Stimulated activated CD4-positive, alpha-beta T cell treated with anti-CD3 and anti-CD28 coated beads, Interleukin-2, amount 100 ng/mL, for 4 hours (primary cell): Measurements from ENCODE around the gene HS6ST3.
"Not testable (repeated sequence)": the region's sequence is repeated elsewhere in the genome, so short reads cannot be mapped to it uniquely, and the experiment has no call there.

Experiments used
- DNase-seq: peaks from one replicate; pipeline ENCODE4 v3.0.0-alpha.2; 2020; ENCODE audit warnings: low read depth

HS6ST3 gene

GRCh38 chr13:96743296-96744089 lies 653.6 kb downstream of the HS6ST3 start:
- DNase-seq: no peak

GRCh38 chr13:96744367-96745331 lies 654.7 kb downstream of the HS6ST3 start:
- DNase-seq: no peak

- DNase-seq: no peak
These were observed 657.0 kb downstream of the HS6ST3 start for GRCh38 chr13:96746886-96747285.

GRCh38 chr13:96749825-96750224 lies 659.9 kb downstream of the HS6ST3 start:
- no peak for DNase-seq

GRCh38 chr13:96751089-96751488 lies 661.2 kb downstream of the HS6ST3 start:
- no peak for DNase-seq

- no peak for DNase-seq
These were observed 673.0 kb downstream of the HS6ST3 start for GRCh38 chr13:96762876-96763275.

GRCh38 chr13:96766306-96766705 lies 676.4 kb downstream of the HS6ST3 start:
- no peak for DNase-seq

- no peak for DNase-seq
These were observed 678.6 kb downstream of the HS6ST3 start for GRCh38 chr13:96768524-96768923.

DNA sequence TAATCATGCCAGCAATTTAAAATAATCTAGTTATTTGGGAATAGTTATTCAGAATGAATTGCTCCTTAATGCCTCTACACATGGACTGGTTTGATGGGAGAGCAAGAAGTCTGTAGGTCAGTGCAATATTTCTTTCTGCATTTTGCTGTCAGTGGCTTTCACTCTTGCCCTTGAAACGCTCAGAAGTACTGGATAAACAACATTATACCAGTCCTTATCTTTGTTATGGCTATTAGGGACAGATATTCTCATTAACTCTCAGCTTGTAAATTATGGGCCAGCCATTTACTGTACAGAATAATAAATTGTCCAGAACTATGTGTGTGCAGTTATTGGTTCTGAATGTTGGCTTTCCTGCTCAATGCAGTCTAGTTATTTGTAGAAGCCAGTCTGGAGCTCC lies 680.0 kb downstream of the HS6ST3 start:
- DNase-seq: no peak

GRCh38 chr13:96771486-96772367 lies 681.8 kb downstream of the HS6ST3 start:
- no peak for DNase-seq

GRCh38 chr13:96772426-96772825 lies 682.5 kb downstream of the HS6ST3 start:
- DNase-seq: no peak

GRCh38 chr13:96778302-96778701 lies 688.4 kb downstream of the HS6ST3 start:
- not testable (repeated sequence) for DNase-seq

- DNase-seq: no peak
These were observed 689.8 kb downstream of the HS6ST3 start for GRCh38 chr13:96779691-96780090.

GRCh38 chr13:96780105-96780504 lies 690.2 kb downstream of the HS6ST3 start:
- no peak for DNase-seq

DNA sequence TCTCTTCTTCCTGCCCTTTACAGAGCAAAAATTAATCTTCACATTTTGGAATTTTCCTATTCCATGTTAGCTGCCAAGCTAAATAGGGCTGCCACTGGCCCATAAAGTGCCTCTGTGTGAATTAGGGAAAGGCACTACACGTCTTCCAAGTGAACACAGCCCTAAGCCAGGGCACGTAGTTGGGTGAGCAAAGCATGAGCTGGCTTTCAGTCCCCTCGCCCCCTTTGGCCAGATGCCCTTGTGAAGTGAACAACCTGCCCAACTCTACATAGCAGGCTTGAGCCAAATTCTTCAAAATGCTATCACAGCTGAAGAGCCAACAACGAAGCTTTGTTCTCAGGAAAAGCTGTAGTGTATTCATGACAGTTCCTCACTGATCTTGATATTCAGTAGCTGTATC lies 691.2 kb downstream of the HS6ST3 start:
- no peak for DNase-seq

GRCh38 chr13:96782186-96782585 lies 692.3 kb downstream of the HS6ST3 start:
- DNase-seq: no peak

DNA sequence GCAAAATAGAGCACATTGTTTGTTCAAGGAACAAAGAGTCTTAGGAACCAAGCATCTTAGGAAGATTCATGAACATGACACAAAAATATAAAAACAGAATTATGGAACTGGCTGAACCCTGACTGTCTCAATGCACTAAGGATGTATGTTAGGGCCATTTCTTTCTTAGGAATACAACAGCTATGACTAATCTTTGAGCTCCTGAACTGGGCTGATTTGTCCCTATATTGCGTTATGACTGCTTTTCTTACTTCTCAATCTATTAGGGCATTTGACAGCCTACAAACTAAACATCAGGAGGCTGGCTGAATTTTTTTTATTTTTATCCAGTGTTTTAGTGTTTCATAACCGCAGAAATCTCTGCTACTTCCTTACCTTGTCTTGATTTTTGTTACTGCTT lies 693.1 kb downstream of the HS6ST3 start:
- no peak for DNase-seq

DNA sequence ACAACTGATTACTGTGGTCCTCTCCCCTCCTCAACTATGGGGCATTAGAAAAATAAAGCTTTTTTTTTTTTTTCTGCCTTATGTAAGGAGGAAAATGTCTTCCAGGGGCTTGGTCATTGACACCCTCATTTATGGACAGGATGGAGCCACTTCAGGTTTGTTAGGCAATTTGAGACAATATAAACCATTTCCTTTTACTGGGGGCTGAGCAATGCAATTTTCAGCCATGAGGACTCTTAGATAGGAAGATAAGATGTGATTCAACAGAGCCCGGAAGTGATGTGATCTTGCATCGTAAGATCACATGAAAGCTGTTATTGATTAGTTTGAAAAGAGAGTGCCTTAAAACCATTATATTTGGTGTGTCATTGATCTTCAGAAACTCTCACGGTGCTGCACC lies 693.6 kb downstream of the HS6ST3 start:
- DNase-seq: no peak

- no peak for DNase-seq
These were observed 696.1 kb downstream of the HS6ST3 start for GRCh38 chr13:96785986-96786385.

DNA sequence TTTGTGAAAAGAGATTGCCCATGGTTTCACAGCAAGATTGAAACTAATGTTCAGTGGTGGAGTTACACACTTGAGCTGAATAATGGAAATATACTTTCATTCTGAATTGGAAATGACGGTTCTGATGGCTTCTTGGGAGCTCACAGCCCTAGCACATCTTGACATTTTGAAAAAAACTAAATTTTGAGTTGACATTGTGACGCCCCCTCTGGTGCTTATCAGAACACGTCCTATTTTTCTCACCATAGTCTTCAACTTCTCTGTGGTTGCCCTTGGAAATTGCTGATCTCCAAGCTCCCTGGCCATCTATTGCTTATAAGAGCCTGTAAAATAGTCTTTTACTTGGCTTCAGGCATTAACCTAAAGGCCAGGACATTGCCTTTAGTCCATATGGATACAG lies 702.3 kb downstream of the HS6ST3 start:
- DNase-seq: no peak

DNA sequence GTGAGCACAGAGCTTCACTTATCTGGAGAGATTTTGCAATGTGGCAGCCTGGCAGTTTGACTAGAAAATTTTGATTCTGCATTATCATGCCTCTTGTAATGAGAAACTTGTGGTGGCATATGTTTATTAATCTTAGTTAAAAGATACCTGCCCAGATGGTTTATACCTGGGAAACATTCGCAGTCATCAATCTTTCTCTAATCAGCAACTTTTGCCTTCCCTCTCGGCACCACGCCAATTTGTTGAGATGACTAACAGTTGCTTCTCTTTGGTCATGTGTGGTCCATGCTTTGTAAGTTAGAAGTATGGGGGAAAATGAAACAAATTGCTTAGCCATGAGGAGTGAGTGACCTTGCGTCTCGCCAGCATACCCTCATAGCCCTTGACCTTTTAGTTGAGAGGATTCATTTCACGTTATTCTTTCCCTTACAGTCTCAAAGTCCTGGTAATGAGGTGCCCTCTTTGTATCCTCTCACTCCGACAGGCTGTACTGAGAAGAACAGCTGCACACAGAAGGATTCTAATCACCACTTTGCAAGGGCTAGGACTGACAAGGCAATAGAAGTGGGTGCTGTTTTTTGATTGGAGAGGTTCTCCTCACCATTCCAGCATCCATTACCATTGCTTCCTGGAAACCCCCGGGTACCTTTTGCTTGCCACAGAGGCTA lies 703.0 kb downstream of the HS6ST3 start:
- DNase-seq: no peak

DNA sequence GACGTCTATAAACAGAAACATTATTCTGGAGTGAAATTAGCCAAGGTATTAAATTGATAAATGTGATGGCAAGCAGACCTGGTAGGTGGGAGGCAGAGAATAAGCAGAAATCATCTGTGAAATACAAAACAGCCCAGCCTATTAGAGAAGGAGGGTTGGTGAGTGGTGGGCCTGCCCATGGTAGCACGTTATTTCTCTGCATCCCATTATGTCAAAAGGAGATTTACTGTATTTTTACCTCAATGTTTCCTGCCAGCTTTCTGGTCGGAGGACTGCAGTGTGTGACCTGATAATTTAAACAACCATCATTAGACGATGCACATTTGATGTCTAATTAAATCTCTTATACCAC lies 703.5 kb downstream of the HS6ST3 start:
- no peak for DNase-seq
